ENCODE data around the gene BCAS4.

BCAS4 gene

DNA sequence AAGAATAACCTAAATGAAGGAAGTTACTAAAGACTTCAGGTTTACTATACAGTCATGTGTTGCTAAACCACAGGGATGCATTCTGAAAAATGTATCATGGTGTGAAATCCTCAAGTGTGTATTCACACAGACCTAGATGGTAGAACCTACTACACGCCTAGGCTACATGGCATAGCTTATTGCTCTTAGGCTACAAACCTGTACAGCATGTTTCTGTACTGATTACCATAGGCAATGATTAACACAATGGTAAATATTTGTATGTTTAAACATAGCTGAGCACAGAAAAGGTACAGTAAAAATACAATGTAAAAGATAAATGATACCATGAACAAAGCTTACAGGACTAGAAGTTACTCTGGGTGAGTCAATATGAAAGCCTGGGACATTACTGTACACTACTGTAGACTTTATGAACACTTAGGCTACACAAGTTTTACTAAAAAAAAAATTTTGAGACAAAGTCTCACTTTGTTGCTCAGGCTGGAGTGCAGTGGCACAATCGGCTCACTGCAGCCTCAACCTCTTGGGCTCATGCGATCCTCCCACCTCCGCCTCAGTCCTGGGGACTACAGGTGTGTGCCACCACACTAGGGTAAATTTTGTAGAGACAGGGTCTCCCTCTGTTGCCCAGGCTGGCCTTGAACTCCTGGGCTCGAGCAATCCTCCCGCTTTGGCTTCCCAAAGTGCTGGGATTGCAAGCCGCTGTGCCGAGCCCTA lies 100.4 kb downstream of the BCAS4 start:
- Histone ChIP-seq H3K4me1 (ENCODE audit: control insufficient read depth, low read length) (peaks cover 3% of the 10 kb centered on the region; the same call in 1 of the 2 replicates), H3K9me2 (replicated peaks; ENCODE audit: control insufficient read depth, low read length) (no peaks in the 10 kb centered on the region), H3F3A (ENCODE audit: control insufficient read depth, insufficient read depth) (peaks cover 42% of the 10 kb centered on the region), H3K36me3 (ENCODE audit: control insufficient read depth, low read length) (peaks cover 89% of the 10 kb centered on the region), H3K4me2 (ENCODE audit: low read length) (no peak overlapping the region), H3K9me3 (ENCODE audit: control insufficient read depth, insufficient read depth, low read length) (no peaks in the 10 kb centered on the region), H4K20me1 (ENCODE audit: control insufficient read depth, insufficient read depth, low read depth, low read length) (peaks cover 4% of the 10 kb centered on the region; the same call in 1 of the 2 replicates), H3K27ac (ENCODE audit: low read depth, low read length) (no peak overlapping the region), H3K27me3 (ENCODE audit: control insufficient read depth, low read length) (no peaks in the 10 kb centered on the region), H3K4me3 (ENCODE audit: low read length) (no peak overlapping the region), H3K79me2 (ENCODE audit: control insufficient read depth, low read length) (peaks cover 20% of the 10 kb centered on the region)
- TF ChIP-seq, protein P1, sequence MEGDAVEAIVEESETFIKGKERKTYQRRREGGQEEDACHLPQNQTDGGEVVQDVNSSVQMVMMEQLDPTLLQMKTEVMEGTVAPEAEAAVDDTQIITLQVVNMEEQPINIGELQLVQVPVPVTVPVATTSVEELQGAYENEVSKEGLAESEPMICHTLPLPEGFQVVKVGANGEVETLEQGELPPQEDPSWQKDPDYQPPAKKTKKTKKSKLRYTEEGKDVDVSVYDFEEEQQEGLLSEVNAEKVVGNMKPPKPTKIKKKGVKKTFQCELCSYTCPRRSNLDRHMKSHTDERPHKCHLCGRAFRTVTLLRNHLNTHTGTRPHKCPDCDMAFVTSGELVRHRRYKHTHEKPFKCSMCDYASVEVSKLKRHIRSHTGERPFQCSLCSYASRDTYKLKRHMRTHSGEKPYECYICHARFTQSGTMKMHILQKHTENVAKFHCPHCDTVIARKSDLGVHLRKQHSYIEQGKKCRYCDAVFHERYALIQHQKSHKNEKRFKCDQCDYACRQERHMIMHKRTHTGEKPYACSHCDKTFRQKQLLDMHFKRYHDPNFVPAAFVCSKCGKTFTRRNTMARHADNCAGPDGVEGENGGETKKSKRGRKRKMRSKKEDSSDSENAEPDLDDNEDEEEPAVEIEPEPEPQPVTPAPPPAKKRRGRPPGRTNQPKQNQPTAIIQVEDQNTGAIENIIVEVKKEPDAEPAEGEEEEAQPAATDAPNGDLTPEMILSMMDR (IDR thresholded peaks at IDR 0.05; ENCODE audit: low read depth, low read length, poor library complexity, severe bottlenecking): no peak
- TF ChIP-seq EZH2phosphoT487 (IDR thresholded peaks at IDR 0.05; ENCODE audit: borderline replicate concordance, low read length): no peak

DNA sequence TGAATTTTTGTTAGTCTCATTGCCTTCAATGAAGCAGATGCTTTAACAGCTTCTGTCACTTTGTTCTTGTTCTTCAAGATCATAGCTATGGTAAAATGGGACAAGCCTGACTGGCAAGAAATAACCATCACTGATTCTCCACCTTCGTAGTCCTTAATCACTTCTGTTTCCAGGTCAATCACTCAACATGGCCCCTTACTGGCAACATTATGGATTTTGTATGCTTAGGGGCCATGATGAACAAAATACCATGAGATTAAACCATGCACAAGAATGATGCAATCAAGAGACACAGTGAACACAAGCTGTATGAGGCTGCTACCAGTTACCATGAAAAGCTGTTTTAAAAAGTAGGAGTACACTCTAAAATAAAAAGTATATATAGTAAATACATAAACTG lies 103.6 kb downstream of the BCAS4 start:
- H3K9me3 ChIP-seq (ENCODE audit: control insufficient read depth, insufficient read depth, low read length): no peaks in the 10 kb centered on the region
- H3K27ac ChIP-seq (ENCODE audit: low read depth, low read length): no peak overlapping the region
- TF ChIP-seq, protein P1 (IDR thresholded peaks at IDR 0.05; ENCODE audit: low read depth, low read length, poor library complexity, severe bottlenecking): no peak
- no peak for TF ChIP-seq EZH2phosphoT487 (IDR thresholded peaks at IDR 0.05; ENCODE audit: borderline replicate concordance, low read length)
- H3K4me3 ChIP-seq (ENCODE audit: low read length): no peak overlapping the region
- H3K27me3 ChIP-seq (ENCODE audit: control insufficient read depth, low read length): no peaks in the 10 kb centered on the region
- peaks cover 89% of the 10 kb centered on the region for H3K36me3 ChIP-seq (ENCODE audit: control insufficient read depth, low read length)
- no peak overlapping the region for H3K4me2 ChIP-seq (ENCODE audit: low read length)
- H3K79me2 ChIP-seq (ENCODE audit: control insufficient read depth, low read length): peaks cover 47% of the 10 kb centered on the region
- H4K20me1 ChIP-seq (ENCODE audit: control insufficient read depth, insufficient read depth, low read depth, low read length): peaks cover 20% of the 10 kb centered on the region
- peaks cover 31% of the 10 kb centered on the region for H3F3A ChIP-seq (ENCODE audit: control insufficient read depth, insufficient read depth)
- no peaks in the 10 kb centered on the region for H3K4me1 ChIP-seq (ENCODE audit: control insufficient read depth, low read length)
- H3K9me2 ChIP-seq (replicated peaks; ENCODE audit: control insufficient read depth, low read length): no peaks in the 10 kb centered on the region

DNA sequence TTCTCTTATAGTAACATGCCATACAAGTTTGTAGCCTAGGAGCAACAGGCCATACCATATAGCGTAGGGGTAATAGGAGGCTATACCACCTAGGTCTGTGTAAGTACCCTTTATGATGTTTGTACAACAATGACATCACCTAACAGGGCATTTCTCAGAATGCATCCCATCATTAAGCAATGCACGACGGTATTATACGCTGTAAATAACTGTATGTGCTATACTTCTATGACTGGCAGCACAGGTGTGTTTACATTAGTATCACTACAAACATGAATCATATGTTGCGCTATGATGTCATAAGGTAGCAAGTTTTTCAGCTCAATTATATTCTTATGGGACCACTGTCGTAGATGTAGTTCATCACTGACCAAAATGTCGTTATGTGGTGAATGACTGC lies 105.4 kb downstream of the BCAS4 start:
- TF ChIP-seq, protein P1 (IDR thresholded peaks at IDR 0.05; ENCODE audit: low read depth, low read length, poor library complexity, severe bottlenecking): no peak
- no peak for TF ChIP-seq EZH2phosphoT487 (IDR thresholded peaks at IDR 0.05; ENCODE audit: borderline replicate concordance, low read length)
- no peaks in the 10 kb centered on the region for H3K9me2 ChIP-seq (replicated peaks; ENCODE audit: control insufficient read depth, low read length)
- H3K4me2 ChIP-seq (ENCODE audit: low read length): no peak overlapping the region
- H3K36me3 ChIP-seq (ENCODE audit: control insufficient read depth, low read length): peaks cover 89% of the 10 kb centered on the region
- no peak overlapping the region for H3K4me3 ChIP-seq (ENCODE audit: low read length)
- H3F3A ChIP-seq (ENCODE audit: control insufficient read depth, insufficient read depth): peaks cover 31% of the 10 kb centered on the region
- no peak overlapping the region for H3K27ac ChIP-seq (ENCODE audit: low read depth, low read length)
- H3K4me1 ChIP-seq (ENCODE audit: control insufficient read depth, low read length): no peaks in the 10 kb centered on the region
- peaks cover 65% of the 10 kb centered on the region for H3K79me2 ChIP-seq (ENCODE audit: control insufficient read depth, low read length)
- no peaks in the 10 kb centered on the region for H3K27me3 ChIP-seq (ENCODE audit: control insufficient read depth, low read length)
- no peaks in the 10 kb centered on the region for H3K9me3 ChIP-seq (ENCODE audit: control insufficient read depth, insufficient read depth, low read length)
- peaks cover 28% of the 10 kb centered on the region for H4K20me1 ChIP-seq (ENCODE audit: control insufficient read depth, insufficient read depth, low read depth, low read length)

Measured in DOHH2 (cell line).